HG03460 (cell line): ENCODE measurements around the gene SLAMF6.

ENCODE experiments used
- ATAC-seq: cut with Tn5 transposase; IDR thresholded peaks from one replicate; pipeline ENCODE4 v1.9.1; 2021; ENCODE audit not compliant: unreplicated experiment

SLAMF6 gene

DNA sequence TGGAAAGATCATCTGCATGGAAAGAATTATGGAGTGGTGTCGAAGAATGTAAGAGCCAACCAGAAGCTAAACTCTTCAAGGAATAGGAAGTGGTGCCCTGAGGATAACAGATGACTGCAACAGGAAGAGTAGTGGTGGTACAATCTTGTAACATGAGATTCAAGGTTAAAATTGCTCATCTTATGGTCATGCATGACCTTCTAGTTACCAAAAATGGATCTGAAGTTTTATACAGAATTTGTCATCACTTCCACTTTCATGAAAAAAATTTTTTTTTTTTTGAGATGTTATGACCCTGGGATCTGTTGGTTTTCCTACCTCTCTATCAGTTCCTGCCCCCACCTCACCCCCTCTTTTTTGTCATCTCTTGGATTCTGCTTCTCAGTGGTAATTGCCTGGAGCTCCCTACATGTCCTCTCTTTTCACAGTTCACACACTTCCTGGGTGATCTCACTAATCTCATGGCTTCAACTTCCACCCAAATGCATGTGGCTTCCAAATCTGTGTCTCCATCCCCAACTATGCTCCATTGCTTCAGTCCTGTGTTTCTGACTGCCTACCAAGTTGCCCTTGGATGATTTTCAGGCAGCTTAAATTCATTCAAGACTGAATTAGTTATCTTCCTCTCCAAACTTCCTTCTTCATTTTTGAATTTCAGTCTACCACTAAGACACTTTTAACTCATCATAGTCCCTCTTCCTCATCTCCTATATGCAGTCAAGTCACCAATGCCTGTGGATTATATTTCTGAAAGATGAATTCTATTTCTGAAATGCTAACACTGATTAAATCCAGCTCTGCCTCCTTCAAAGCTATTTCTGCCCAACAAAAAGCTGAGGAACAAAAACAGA lies 48.4 kb downstream of the SLAMF6 start:
- no peak for ATAC-seq

GRCh38 chr1:160472112-160472511 lies 50.9 kb downstream of the SLAMF6 start:
- no peak for ATAC-seq

- ATAC-seq = no peak
Observed at GRCh38 chr1:160471253-160471652, 51.8 kb downstream of the SLAMF6 start.

- no peak for ATAC-seq
Observed at GRCh38 chr1:160467576-160467975, 55.5 kb downstream of the SLAMF6 start.

GRCh38 chr1:160466961-160467360 lies 56.1 kb downstream of the SLAMF6 start:
- no peak for ATAC-seq

DNA sequence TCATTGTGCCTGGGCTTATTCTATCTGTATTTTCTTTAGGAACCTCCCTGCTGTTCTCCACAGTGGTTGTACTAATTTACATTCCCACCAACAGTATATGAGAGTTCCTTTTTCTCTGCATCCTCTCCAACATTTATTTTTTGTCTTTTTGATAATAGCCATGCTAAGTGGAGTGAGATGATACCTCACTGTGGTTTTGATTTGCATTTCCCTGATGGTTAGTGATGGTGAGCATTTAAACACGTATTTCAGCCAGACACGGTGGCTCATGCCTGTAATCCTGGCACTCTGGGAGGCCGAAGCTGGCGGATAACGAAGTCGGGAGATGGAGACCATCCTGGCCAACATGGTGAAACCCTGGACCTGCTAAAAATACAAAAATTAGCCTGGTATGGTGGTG lies 57.9 kb downstream of the SLAMF6 start:
- ATAC-seq = no peak

DNA sequence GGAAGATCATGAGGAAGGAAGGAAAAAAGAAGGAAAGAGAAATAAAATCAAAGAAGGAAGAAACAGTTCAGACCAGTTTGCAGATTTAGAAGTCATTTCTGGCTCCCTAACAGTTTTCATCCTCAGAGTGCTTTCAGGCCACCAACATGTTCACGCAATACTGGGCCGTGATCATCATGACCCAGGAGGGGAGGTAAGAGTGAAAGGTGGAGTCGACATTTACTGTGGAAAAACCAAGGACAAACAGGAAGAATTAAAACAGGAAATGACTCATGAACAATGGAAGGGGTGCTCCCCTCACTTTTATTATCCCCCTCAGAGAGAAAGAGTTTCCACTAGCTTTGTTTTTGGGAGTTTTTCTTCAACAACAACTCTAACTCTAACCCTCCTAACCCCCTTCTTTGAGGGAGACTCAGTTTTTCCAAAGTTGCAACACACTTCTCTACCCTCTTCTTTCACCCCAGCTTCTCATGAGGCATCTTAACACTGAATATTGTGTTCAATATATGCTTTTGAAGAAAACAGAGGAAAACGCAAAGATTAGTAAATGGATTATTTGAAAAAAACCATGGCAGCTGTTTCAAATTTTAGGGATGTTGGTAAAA lies 62.3 kb downstream of the SLAMF6 start:
- no peak for ATAC-seq

- no peak for ATAC-seq
Observed at GRCh38 chr1:160460214-160460642, 62.8 kb downstream of the SLAMF6 start.

GRCh38 chr1:160459687-160460086 lies 63.4 kb downstream of the SLAMF6 start:
- ATAC-seq = no peak

DNA sequence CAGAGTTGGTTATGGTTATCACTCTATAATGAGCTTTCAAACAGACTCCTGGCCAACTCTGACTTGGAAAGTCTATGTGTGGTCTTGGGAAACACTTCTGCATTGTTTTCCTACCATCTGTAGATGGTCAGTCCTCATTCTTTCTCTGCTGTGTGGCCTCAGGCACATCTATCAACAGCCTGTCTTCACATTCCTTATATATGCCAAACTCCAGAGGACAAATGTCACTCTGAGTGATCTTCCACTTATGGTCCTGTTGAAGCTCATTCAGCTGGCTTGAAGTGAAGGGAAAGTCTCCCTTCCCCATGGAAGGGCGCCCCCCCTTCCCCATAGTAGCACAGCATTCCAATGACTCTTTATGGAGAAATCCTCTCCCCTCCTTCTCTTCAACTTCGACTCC lies 64.0 kb downstream of the SLAMF6 start:
- no peak for ATAC-seq

GRCh38 chr1:160455153-160455517 lies 67.9 kb downstream of the SLAMF6 start:
- ATAC-seq = no peak

DNA sequence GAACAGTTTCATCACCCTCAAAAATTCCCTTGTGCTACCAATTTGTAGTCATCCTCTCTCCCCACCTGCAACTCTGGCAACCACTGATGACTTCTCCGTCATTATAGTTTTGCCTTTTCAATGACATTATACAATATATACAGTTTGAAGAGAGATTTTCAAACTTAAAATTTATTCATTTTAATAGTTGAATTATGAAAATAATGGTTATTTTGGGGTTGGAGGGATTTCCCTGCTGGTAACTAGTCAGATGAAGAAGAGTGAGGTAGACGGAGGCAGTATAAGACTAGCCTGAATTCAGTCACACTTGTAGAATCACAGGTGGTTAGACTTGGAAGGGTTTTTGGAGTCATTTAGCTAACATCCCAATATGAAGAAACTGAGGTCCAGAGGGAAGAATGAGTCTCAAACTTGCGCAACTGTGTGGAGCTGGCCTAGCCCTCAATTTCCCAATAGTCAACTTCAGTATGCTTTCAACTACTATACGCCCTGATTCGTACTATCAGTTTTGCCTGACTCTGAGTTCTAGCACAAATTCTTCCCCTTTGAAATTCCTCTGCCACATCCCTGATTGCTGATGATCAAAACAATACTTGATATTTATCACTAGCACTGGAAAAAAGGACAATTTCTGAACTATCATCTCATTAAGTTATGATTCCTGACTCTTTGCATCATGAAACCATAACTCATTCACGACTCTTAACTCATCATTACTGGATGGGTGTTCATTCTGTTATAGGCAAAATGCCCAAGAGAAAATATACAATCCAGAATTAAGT lies 68.5 kb downstream of the SLAMF6 start:
- ATAC-seq = no peak

- peak; percentile 48 for ATAC-seq
Observed at GRCh38 chr1:160453443-160453842, 69.6 kb downstream of the SLAMF6 start.

DNA sequence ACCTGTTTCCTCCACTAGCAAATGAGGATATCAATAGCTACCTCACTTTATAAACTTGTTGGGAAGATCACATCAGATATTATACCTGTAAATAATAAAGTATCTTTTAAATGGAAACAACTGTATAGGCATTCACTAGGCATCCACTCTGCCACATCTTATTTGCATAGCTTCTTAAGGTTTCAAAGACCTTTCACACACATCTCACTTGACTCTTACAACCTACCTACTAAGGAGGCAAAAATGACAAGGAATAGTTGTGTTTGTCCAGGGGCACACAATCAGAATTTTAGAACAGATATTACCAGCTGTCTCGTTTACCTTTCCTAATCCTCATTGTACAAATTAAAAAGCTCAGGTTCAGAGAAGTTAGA lies 71.2 kb downstream of the SLAMF6 start:
- ATAC-seq = peak; percentile 37

DNA sequence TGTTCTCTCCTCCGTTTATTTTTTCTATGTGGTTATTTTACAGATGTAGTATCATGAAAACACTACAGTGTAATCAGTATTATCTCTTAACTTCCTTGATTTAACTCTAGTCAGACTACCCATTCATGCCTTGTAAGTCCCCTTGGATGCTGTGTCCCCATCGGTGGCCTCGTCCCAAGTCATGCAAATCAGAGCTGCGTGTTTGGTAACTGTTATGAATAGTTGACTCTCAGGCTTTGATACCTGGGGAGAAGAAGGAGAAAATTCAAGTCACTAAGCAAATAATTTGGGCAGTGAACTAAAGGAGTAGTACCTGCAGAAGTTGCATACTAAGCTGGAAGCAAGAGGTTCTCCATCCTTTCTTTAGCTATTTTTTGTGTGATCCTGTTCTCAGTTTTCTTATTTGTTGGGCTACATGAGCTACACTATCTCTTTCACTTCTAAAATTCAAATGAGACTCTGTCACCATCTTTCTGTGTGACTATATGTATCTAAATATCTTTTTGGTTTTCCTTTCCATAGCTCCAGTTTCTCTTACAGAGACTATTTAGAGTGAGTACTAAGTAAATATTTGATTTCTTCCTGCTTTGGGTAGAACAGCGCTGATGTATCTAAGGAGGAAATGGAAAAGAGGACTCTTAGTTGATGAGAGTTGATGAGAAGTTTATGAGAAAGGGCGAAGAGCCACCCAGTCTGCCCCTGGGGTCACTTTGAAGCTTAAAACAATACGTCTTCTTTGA lies 71.8 kb downstream of the SLAMF6 start:
- ATAC-seq = peak; percentile 45

GRCh38 chr1:160449494-160449893 lies 73.6 kb downstream of the SLAMF6 start:
- no peak for ATAC-seq

- no peak for ATAC-seq
Observed at GRCh38 chr1:160446945-160447600, 76.0 kb downstream of the SLAMF6 start.

- no peak for ATAC-seq
Observed at GRCh38 chr1:160439718-160440117, 83.3 kb downstream of the SLAMF6 start.

GRCh38 chr1:160438935-160439334 lies 84.1 kb downstream of the SLAMF6 start:
- no peak for ATAC-seq

- ATAC-seq = no peak
Observed at GRCh38 chr1:160438317-160438918, 84.6 kb downstream of the SLAMF6 start.
